Hippocampal formation (tissue), 2 donors: Measurements from ENCODE around the gene SLC30A3.
"Not testable (repeated sequence)": the region's sequence is repeated elsewhere in the genome, so short reads cannot be mapped to it uniquely, and the experiment has no call there.

Source experiments
- DNase-seq, 2 donors: peaks; one replicate each; lab custom pipeline; 2025; lab: John Stamatoyannopoulos, UW

SLC30A3 gene

DNA sequence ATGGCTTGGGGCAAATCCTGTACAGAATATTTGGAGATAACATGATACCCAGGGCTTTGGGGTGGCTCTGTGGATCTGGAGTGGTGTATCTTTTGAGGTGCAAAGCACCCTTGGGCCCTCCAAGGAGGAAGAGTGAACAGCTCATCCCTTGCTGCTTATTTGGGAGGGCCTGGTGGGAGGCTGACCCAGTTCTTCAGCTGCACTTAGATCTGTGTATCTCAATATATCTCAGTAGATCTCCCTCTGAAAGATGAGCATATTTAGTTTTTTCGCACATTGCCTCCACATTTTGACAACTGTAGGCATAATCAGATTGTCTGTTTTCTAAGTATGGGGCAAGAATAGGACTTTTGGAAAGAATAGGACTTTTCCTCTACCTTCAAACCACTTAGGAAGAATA lies 22.1 kb upstream of the SLC30A3 start:
- DNase-seq, result no peak

GRCh38 chr2:27282892-27283291 lies 20.0 kb upstream of the SLC30A3 start:
- no peak for DNase-seq

DNA sequence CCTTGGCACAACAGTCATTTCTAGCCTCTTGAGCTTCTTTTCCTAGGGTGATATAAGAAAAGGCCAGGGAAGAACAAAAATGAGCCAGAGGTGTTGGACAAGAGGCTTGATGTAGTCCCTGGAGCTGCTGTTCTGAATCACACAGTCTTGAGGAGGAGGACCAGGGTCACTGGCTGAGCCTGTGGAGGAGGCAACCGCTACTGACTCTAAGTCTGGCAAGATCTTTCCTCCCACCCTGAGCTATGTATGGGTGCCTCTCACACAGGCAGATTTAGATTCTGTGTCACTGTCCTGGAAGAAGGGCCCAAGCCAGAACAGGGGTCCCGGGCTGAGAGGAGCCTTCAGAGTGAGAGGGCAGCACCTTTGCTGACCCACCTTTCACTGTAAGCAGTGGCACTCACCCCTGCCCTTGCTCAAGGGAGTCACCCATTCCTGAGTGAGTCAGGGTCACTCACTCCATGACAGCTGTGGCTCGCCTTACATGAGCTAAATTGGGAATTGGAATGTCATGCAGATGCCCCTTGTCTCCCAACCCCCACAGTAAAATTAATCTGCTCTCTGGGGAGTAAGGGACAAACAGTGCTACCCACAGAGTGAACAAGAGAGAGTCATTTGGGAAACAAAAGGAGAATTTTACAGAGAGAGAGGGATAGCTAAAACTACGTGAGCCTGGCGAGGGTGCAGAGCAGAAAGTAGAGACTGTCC lies 19.2 kb upstream of the SLC30A3 start, which contains the start of gene TRIM54:
Gene TRIM54 (plus strand): TSS at position 575 of the 705 bp plus-strand sequence. CDS start 303 bp downstream, outside the sequence.
- DNase-seq, result no peak

DNA sequence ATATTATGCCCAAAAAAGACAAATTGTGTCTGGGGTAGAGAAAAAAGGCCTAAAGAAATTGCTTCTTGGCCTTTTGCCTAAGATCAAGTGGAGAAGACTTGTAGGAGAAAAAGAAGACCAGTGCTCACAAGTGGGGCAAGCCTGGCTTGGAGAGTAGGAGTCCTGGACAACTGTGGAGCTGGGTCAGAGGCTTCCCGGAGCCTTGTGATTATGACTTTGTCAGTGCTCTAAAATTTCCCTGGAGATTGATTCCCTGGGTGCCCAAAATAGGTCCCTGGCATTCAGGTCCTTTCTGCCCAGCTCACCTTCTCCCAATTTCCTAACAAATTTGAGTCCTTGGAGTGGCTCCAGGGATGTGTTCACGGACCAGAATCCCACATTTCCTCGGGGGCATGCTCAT lies 18.6 kb upstream of the SLC30A3 start:
- no peak for DNase-seq

- DNase-seq, result no peak
Measured at GRCh38 chr2:27280826-27281225, 18.0 kb upstream of the SLC30A3 start.

- no peak for DNase-seq
Measured at GRCh38 chr2:27278010-27278409, 15.2 kb upstream of the SLC30A3 start.

- DNase-seq, result no peak
Measured at GRCh38 chr2:27275211-27276150, 12.6 kb upstream of the SLC30A3 start, which contains the start of gene DNAJC5G. Gene DNAJC5G (plus strand): TSS chr2:27275433. CDS start chr2:27276729, 1,296 bp downstream.

GRCh38 chr2:27272537-27273522 lies 10.0 kb upstream of the SLC30A3 start:
- DNase-seq, result not testable (repeated sequence)

GRCh38 chr2:27271631-27272340 lies 8.9 kb upstream of the SLC30A3 start:
- no peak for DNase-seq

- DNase-seq, result no peak
Measured at GRCh38 chr2:27270670-27271069, 7.8 kb upstream of the SLC30A3 start.

DNA sequence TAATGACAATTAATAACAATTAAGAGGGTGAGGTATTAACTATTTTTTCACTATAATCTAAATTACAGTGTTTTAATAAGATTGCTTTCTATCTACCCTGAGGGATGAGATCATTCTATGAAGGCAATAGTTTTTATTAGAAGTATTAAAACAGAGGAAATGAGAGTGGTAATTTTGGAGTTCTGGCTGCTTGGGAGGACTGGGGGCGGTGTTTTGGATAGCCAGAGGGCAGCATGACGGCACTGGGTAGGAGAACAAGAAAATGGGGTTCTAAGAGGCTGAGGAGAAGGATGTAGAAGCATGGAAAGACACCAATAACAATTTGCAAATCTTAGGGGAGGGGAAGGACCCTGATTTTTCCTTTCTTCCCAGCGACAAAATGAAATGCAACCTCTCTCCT lies 7.3 kb upstream of the SLC30A3 start:
- DNase-seq, result no peak

DNA sequence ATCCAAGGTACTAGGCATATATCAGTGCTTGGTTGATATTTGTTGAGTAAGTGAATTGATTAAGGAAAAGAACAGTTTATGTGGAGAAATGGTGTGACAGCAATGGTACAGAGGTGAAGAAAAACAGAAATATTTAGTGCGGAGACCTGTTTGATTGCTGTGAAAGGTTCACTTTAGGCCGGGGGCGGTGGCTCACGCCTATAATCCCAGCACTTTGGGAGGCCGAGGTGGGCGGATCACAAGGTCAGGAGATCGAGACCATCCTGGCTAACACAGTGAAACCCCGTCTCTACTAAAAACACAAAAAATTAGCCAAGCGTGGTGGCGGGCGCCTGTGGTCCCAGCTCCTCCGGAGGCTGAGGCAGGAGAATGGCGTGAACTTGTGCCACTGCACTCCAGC lies 5.4 kb upstream of the SLC30A3 start:
- DNase-seq, result not testable (repeated sequence)

DNA sequence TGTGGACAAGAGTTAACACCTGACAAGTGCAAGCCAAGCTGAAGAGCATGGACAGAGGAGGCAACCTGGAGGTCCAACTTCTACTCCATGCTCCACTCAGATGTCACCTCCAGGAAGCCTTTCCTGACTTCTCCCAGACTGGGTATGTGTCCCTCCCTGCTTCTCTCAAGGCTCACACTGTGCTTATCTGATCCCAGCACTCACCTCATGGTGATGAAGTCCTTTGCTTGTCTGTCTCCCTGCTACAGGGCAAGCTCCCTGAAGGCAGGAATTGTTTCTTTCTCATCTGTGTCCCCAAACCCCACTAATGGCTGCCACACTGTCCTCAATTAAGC lies 2.7 kb upstream of the SLC30A3 start:
- no peak for DNase-seq

DNA sequence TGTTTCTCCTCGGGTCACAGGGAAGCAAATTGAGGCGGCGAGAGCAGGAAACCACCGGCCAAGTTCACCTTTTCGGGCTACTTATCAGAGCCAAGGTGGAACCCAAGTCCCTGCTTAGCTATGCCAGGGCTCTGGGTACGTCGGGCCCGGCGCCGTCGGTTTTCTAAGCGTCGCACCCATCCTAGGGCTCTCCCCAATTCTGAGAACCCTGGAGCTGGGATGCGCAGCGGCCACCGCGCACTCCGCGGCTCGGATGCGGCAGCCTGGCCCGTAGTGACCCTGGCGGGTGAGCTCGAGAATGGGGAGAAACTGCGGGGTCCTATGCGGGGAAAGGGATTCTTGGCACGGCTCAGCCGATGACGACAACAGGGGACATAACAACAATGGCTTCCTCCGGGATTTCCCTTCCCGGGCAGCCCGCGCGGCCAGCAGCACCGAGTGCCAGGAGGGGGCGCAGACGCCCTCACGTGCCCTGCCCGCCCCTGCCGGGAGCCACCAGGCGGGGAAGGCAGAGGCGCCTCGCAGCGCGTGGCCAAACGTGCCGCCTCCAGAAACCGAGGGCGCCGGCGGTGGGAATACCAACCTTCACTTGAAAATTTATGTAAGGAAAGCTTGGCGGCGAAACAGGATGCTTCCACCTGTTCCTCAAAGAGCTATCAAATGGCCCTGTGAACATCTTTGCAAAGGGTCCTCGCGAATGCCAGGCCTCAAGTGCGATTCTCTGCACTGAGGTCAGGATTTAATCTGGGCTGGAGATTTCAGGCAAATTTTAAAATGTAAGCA lies 2.1 kb upstream of the SLC30A3 start:
- DNase-seq, result peak in 1 of 2 donors; percentile 20

DNA sequence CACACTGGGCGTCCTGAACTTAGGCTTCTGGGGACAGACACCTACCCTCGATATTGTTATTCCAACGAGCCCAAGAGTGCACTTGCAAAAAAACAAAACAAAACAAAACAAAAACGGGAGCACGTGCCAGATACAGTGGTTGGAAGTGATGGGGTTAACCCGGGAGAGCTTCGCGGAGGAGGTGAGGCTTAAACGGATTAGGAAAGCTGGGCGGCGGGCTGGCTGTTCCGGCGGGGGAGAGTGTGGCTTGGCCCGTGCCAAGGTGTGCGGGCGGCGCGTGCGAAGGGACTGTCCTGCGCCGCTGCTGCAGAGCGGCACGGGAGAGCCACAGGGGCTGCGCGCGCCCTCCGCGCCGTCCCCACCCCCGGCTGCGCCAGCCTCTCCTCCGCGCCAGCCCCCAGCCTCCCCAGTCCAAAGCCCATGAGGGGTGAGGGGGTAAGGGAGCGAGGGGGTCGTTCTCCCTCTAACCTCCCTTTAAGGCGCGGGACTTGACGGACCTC lies 1.5 kb upstream of the SLC30A3 start:
- DNase-seq, result no peak

DNA sequence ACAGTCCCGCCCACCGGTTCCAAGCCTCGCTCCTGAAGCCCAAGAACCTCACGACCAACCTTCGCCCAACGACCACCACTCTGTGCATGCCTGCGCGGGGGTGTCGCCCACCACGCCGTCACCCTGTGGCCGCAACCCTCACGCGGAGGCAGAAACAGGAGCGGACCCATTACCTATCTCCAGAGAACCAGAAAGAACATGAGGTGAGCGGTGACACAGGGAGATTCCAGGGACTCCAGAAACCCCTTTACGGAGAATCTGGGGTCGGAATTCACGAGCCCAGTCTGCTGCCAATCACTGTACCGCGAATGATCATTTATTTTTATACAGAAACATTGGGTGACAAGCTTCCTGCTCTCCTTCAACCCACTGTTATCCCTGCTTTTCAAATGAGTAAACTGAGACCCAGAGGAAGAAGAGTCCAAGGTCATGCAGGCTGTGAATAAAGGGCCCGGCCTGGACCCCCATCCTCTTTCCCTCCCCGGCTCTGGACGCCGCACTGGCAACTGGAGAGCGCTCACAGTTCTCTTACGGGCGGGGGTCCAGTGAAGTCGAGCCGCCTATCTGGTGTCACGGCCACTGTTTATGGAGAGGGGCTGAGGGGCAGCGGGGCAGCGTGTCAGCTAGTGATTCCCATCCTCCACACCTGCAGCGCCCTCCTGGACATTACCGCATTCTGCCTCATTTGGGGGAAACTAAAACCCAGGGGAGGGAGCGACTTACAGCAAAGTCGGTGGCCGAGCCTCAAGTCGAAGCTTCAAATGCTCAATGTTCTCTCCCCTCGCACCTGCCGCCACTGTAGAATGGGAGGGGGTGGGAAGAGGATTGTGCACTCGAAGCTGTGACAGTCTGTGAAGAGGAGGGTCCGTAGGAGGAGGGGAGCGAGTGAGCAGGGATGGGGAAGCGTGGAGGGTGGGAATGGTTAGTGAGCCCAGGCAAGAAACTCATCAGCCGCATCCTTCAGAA lies 723 bp upstream of the SLC30A3 start:
- no peak for DNase-seq

- no peak for DNase-seq
Measured at GRCh38 chr2:27261926-27262298, 935 bp downstream of the SLC30A3 start.

DNA sequence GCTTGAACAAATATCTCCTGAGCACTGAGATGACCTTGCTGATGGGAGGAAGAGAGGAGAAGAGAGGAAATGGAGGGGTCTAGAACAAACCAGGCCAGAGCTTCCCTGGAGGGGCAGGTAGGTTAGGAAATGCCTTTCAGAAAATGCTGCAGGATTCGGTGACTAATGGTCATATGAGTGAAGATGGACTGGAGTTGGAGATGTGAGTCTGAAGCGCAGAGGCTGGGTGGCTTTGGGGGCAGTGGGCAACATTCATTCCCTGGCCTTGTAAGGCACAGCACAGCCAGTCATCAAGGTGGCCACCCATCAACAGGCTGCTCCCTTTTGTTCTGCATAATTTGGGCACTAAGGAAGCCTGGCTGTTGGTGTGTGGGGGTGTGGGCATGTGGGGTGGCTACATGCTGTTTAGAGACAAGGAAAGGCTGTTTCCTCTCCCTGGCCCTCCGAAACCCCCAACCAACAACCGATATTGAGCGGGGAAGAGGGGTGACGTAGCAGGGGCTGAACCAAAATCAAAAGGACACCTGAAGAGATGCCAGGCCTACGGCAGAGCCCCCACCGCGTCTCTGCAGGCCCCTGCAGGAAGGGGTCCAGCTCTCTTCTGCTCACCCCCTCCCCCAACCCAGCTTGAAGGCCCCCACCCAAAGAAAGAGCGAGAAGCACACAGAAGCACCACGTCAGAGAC lies 1.5 kb downstream of the SLC30A3 start:
- no peak for DNase-seq
